GM19455 (cell line): ENCODE data around the gene TMEM164.

Experiments used
- ATAC-seq: cut with Tn5 transposase; IDR thresholded peaks from one replicate; pipeline ENCODE4 v1.9.1; 2021; ENCODE audit not compliant: unreplicated experiment

The TMEM164 gene

DNA sequence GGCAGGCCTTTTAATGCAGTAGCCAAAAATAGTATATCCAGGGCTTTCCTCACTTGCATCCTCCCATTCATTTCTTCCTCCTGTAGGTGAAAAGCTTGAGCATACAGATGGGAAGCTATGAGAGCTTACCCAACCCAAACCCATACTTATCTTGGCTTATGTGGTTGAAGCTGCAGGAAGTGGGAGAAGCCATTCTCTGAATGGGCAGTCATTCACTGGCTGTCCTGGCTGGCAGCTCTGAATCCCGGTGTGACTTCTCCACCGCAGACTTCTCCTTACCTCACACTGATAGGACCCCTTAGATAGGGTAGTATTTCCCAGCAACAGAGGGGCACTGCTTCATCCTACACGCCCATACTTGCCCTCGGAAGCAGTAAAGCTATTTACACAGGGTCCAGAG lies 189.6 kb downstream of the TMEM164 start:
- ATAC-seq: no peak

DNA sequence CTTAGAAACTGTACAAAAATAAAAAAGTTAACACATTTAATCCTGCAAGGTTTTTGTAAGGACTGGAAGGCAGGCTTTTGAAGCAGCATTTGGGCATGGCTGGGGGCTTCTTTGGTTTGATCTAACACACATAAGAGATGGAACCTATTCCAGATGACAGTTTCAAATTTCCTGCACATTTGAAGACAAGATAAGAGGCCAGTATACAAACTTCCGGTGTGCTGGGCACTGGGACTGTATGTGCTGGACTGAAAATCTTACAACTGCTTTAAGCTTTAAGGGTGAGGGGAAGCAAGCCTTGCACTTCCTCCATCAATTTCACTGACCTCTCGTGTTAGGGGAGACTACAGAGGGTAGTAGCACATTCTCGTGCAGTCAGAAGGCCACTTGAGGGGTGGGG lies 192.1 kb downstream of the TMEM164 start:
- no peak for ATAC-seq

DNA sequence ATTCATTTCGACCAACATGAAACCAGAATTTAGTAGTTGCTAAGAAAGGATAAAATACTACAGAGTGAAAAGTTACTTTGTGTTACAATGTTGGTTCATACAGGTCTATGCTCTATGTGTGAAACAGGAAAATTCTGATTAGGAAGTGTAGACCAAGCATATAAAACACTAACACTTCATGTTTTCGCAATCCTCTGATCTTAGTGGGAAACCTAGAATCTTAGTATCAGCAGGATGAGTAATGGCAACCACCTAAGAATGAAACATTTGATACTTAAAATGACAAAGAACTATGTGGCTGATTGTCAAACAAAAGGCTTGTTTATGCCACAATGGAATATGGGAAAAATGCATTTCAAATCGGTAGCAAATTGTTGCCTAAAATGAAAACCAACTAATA lies 198.9 kb downstream of the TMEM164 start:
- ATAC-seq: no peak

DNA sequence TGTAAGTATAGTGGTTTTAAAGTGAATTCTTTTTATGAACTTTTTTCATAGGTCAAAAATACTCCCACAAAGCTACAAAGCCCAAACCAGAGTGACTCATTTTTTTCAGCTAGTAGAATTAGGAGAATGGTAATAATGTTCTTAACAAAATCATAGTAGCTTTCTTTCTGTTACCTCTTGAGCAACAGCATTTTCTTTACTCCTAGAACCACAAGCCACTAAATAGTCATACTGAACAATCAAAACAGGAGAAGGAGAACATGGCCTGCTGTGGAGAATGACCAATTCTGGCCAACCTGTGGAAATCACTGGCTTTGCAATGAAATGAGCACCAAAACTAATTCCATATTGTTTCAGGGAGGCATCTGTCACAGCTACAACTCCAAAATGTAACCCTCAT lies 202.1 kb downstream of the TMEM164 start:
- no peak for ATAC-seq

DNA sequence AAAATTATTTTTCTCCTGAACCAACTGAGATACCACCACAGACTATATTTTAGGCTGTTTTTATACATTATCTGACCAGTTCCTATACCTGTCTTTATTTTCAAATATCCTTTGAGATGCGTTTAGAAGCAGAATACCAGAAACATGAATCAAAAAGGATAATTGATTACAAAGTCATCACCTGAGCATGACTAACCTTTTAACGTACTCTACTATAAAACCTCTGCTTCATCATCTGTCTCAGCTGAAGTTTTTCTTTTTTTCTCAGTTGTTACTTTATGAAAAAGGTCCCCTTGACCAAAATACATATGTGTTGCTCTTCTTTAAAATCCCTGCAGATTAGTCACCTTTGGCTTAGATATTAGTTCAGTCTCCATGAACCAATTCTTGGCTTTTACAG lies 205.2 kb downstream of the TMEM164 start:
- ATAC-seq: no peak

DNA sequence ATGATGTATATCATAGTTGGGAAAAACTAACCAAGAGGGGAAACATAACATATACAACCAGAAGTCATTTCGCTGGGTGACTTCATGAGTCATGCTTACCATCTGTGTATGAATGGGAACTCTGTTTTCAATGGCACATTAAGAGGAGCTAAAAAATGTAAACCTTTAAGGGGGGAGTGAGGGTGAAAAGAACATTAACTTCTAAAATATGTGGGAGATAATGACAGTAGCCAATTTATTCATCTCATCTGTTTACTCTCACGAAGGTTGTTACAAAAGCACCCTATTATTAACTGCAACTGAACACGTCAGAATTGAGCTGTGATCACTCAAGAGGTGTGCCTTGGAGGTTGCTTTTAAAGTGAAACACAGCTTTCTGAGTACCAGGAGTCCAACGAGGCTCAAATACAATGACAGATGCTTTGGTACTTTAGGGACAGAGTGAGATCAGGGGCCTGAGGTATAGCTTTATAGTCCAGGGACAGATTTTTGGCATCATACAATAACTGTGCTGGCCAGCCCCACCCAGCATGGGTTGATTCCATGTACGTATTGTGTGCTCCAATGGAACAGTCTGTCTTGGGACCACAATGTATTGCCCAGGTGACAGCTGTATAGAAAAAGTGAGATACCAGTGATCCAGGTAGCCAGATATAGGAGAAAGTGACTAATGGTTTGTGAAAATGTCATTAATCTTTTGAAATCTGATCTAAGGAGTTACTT lies 207.7 kb downstream of the TMEM164 start:
- ATAC-seq: no peak

DNA sequence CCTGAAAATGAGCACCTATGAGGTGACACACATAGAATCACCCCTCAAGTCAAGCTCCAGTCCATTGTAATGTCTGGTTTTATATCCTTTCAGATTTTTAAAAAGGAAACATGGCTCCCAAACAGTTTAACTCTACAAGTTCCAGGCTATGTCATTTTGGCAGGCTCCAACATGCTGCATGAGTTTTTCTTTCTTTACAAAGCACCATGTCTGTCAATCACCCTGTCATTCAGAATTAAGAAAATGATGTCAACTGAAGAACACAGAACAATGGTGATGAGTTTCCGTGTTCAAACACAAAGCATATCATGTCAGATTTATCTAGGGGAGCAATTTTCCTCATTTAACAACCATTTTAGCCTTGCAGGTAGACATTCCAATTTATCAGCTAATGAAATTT lies 208.4 kb downstream of the TMEM164 start:
- no peak for ATAC-seq

DNA sequence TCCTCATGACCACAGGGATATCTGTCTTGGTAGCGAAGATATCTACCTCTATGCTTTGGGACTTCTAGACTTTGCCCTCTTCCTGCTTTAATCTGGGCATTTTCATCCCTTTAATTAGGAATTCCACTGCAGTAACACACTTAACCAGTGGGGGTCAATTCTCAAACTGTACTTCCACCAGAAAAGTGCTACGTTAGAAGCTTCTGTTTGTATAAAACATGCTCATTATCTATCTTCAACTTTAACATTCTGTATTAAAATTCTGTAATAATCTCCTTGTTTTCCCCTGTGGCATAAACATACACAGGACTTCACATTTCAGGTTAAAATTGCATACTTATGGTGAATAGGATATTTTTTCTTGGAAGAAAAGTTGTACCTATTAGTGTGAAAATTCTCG lies 209.4 kb downstream of the TMEM164 start:
- no peak for ATAC-seq

DNA sequence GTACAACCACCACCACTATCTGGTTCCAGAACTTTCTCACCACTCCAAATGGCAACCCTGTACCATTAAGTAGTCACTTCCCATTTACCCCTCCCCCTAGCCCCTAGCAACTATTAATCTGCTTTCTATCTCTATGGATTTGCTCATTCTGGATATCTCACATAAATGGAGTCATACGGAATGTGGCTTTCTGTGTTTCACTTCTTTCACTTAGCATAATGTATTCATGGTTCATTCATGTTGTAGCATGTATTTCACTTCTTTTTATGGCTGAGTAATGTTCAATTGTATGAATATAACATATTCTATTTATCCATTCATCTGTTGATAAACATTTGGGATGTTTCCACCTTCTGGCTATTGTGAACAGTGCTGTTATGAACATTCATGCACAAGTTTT lies 210.3 kb downstream of the TMEM164 start:
- no peak for ATAC-seq

DNA sequence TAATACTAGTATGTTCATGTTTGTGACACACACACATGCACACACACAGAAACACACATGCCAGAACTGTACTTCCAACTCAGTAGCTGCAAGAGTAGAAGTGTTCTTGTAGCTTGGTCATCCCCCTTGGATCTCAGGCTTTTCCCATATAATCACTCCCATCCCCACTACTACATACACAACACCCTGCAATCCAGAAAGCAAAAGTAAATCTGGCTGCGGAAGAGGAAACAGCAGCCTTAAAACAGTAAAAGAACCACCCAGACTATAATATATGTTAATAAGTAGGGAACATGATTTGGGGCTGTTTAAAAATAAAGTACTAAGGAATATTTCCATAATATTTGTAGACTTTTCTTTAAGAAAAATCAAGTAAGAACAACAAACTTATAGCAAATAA lies 211.8 kb downstream of the TMEM164 start:
- ATAC-seq: no peak

DNA sequence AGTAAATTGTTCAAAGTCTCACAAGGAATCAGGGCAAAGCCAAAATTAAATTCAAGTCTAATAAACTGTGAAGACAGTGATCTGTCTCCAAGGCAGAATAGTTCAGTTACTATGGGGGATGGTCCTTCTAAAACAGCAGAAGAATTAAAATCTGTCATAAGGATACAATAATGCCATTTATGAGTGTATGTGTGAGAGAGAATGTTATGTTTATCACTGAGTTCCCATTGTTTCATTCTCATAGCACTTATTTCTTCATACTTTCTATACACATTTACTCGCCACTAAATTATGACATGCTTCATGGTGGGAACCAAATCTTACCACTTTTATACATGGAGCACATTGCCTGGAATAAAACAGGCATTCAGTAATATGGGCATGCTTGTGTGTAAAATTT lies 212.5 kb downstream of the TMEM164 start:
- ATAC-seq: no peak

DNA sequence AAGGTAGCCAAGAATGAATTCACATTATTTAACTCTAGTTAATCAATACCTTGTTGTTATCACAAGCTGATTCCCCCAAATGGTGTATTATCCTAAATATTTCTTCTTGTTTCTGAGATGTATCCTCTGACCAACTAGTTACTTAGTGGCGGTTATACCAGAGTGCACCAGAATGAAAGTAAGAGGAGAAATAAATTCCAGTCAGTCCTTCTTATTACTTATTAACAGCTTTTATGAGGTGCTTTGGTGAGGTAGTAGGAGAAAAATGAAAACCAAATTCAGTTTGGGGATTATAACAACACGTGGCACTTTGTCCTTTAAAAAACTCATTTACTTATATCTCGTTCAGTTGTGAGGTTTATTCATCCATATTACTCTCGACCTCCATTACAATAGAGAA lies 213.1 kb downstream of the TMEM164 start:
- ATAC-seq: no peak

DNA sequence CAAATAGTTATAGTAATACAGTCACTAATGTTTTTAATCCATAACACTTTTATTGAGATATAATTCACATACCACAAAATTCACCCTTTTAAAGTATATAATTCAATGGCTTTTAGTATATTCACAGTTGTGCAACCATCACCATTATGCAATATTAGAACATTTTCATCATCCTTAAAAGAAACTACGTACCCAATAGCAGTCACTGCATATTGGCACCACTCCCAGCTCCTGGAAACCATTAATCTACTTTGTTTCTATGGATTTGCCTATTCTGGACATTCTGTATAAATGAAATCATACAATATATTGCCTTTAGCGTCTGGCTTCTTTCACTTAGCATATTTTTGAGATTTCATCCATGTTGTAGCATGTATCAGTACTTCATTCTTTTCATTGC lies 215.7 kb downstream of the TMEM164 start:
- ATAC-seq: no peak

DNA sequence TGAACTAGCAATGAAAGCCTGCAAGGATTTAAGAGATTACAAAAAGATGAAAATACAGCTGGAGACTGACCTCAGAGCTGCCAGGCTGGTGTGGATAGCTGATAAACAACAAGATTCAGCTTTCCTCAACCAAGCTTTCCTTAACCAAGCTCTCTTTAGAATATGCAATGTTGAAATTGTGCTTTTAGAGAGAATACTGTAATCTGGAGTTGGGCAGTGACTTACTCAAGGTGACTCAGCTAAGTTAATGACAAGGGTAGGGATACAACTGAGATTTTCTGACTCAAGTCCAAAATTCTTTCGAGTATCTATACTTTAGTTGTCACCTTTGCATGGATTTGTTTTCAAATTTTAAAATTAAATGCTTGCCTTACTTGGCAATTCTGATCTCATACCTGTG lies 217.0 kb downstream of the TMEM164 start:
- ATAC-seq: no peak

DNA sequence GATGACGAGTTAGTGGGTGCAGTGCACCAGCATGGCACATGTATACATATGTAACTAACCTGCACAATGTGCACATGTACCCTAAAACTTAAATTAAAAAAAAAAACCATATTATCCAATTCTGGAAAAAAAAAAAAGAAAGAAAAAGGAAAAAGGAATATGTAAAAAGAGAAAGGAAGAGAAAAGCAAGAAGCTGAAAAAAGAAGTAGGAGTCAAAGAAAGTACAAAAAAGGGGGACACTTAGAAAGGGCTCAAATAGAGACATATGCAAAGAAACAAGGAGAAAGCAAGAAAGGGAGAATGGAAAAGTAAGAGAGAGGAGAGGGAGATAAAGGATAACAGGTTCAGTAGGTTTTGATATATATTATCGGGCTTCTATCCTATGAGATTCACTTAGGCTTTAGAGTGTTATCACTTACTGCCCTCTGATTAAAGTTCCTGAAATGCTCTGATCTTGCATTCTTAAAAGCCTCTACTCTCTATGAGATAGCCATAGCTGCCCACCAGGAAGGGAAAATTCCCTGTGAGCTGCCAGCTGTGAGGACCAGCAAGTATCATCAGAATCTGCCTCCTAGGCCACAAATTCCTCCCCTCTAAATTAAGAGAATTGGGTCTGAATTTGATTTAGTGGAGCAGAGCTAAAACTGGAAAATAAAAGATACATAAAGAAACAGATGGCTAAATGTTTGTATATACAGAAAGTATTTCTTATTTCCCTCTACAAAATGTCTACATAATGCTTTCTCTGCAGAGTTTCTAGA lies 219.8 kb downstream of the TMEM164 start:
- ATAC-seq: no peak

DNA sequence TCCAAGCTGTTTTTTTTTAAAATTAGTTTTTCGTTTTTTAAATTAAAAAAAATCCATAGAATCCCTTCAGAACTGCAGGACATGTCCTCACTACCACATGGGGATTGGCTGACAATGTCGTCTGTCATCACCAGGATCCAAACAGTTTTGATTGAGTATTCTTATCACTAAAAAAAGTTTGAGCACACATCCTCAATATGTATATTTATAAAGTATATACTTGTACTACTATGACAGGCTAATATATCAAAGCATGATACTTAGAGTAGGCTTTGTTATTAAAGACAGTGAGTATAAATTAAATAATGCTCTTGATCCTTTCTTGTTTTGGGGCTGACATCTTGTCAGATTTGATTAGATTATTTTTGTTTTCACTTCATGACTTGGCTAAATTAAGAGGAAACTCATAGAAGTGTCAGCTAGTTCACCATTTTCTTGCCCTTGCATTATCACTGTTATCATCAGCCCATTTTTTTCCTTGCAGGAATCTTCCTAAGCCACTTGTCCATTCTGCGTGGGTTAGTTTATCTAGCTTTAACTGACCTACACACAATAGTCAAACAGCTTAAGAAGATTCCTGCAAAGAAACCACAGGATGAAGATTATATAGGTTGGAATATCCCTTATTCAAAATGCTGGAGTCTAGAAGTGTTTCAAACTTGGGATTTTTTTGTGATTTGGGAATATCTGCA lies 222.2 kb downstream of the TMEM164 start:
- no peak for ATAC-seq

DNA sequence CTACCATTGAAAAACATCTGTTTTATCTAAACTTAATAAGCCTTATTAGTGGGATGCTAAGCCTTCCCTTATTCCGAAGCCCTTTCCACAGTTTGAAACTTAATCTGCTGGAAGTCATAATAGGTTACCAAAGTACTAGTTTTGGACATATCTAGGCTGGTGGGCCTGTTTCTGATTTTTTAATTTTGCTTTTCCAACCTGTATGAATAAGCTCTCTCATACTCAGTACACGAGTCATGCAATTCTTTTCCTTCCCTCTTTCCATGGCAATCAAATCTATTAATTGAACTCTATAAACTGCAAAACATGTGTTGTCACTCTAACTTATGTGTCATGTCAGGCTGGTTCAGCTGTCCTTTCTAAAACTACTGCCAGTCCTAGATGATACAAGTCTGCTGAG lies 224.0 kb downstream of the TMEM164 start:
- no peak for ATAC-seq
